Measurements from ENCODE around the gene APAF1.

APAF1 gene

GRCh38 chr12:98698603-98699463 is 53.7 kb downstream of the APAF1 start:
- H3K36me3 ChIP-seq (ENCODE audit: control insufficient read depth, insufficient read depth, low read length) = peaks cover 7% of the 10 kb centered on the region; the same call in 1 of the 2 replicates

GRCh38 chr12:98699586-98699985 is 54.5 kb downstream of the APAF1 start:
- Histone ChIP-seq H3K9me3 (ENCODE audit: control insufficient read depth, insufficient read depth, low read length) (no peaks in the 10 kb centered on the region), H3K36me3 (ENCODE audit: control insufficient read depth, insufficient read depth, low read length) (peaks cover 7% of the 10 kb centered on the region; the same call in 1 of the 2 replicates), H3K4me1 (ENCODE audit: control insufficient read depth, insufficient read depth, low read length) (peaks cover 21% of the 10 kb centered on the region), H3K4me3 (ENCODE audit: low read depth, low read length) (no peak overlapping the region), H3K27me3 (ENCODE audit: control insufficient read depth, insufficient read depth, low read length) (peaks cover 14% of the 10 kb centered on the region), H3K9ac (ENCODE audit: low read depth, low read length) (no peak overlapping the region), H3K27ac (ENCODE audit: low read depth, low read length) (no peak overlapping the region)

More at GRCh38 chr12:98698603-98699463, 53.7 kb downstream of the APAF1 start:
- Histone ChIP-seq H3K27me3 (ENCODE audit: control insufficient read depth, insufficient read depth, low read length) (peaks cover 14% of the 10 kb centered on the region), H3K4me1 (ENCODE audit: control insufficient read depth, insufficient read depth, low read length) (peaks cover 21% of the 10 kb centered on the region), H3K9me3 (ENCODE audit: control insufficient read depth, insufficient read depth, low read length) (no peaks in the 10 kb centered on the region), H3K9ac (ENCODE audit: low read depth, low read length) (no peak overlapping the region), H3K27ac (ENCODE audit: low read depth, low read length) (no peak overlapping the region), H3K4me3 (ENCODE audit: low read depth, low read length) (no peak overlapping the region)

- no peak overlapping the region for H3K9ac ChIP-seq (ENCODE audit: low read depth, low read length)
- peaks cover 7% of the 10 kb centered on the region; the same call in 1 of the 2 replicates for H3K36me3 ChIP-seq (ENCODE audit: control insufficient read depth, insufficient read depth, low read length)
- no peaks in the 10 kb centered on the region for H3K9me3 ChIP-seq (ENCODE audit: control insufficient read depth, insufficient read depth, low read length)
- peaks cover 14% of the 10 kb centered on the region for H3K27me3 ChIP-seq (ENCODE audit: control insufficient read depth, insufficient read depth, low read length)
- H3K27ac ChIP-seq (ENCODE audit: low read depth, low read length) = no peak overlapping the region
- H3K4me1 ChIP-seq (ENCODE audit: control insufficient read depth, insufficient read depth, low read length) = peaks cover 12% of the 10 kb centered on the region
- no peak overlapping the region for H3K4me3 ChIP-seq (ENCODE audit: low read depth, low read length)
Measured at GRCh38 chr12:98701166-98701565, 56.1 kb downstream of the APAF1 start.

GRCh38 chr12:98709022-98709421 is 63.9 kb downstream of the APAF1 start:
- no peaks in the 10 kb centered on the region for H3K27me3 ChIP-seq (ENCODE audit: control insufficient read depth, insufficient read depth, low read length)
- H3K27ac ChIP-seq (ENCODE audit: low read depth, low read length) = no peak overlapping the region
- peaks cover 21% of the 10 kb centered on the region for H3K36me3 ChIP-seq (ENCODE audit: control insufficient read depth, insufficient read depth, low read length)
- no peaks in the 10 kb centered on the region for H3K9me3 ChIP-seq (ENCODE audit: control insufficient read depth, insufficient read depth, low read length)
- H3K4me1 ChIP-seq (ENCODE audit: control insufficient read depth, insufficient read depth, low read length) = no peaks in the 10 kb centered on the region
- no peak overlapping the region for H3K4me3 ChIP-seq (ENCODE audit: low read depth, low read length)
- no peak overlapping the region for H3K9ac ChIP-seq (ENCODE audit: low read depth, low read length)

- no peaks in the 10 kb centered on the region for H3K27me3 ChIP-seq (ENCODE audit: control insufficient read depth, insufficient read depth, low read length)
- H3K36me3 ChIP-seq (ENCODE audit: control insufficient read depth, insufficient read depth, low read length) = peaks cover 7% of the 10 kb centered on the region; the same call in 1 of the 2 replicates
- H3K4me1 ChIP-seq (ENCODE audit: control insufficient read depth, insufficient read depth, low read length) = no peaks in the 10 kb centered on the region
- no peak overlapping the region for H3K9ac ChIP-seq (ENCODE audit: low read depth, low read length)
- H3K9me3 ChIP-seq (ENCODE audit: control insufficient read depth, insufficient read depth, low read length) = no peaks in the 10 kb centered on the region
- no peak overlapping the region for H3K27ac ChIP-seq (ENCODE audit: low read depth, low read length)
- H3K4me3 ChIP-seq (ENCODE audit: low read depth, low read length) = no peak overlapping the region
Measured at GRCh38 chr12:98714426-98714825, 69.3 kb downstream of the APAF1 start.

- H3K27me3 ChIP-seq (ENCODE audit: control insufficient read depth, insufficient read depth, low read length) = no peaks in the 10 kb centered on the region
- no peaks in the 10 kb centered on the region for H3K9me3 ChIP-seq (ENCODE audit: control insufficient read depth, insufficient read depth, low read length)
- no peaks in the 10 kb centered on the region for H3K4me1 ChIP-seq (ENCODE audit: control insufficient read depth, insufficient read depth, low read length)
- H3K9ac ChIP-seq (ENCODE audit: low read depth, low read length) = no peak overlapping the region
- peaks cover 17% of the 10 kb centered on the region for H3K36me3 ChIP-seq (ENCODE audit: control insufficient read depth, insufficient read depth, low read length)
- no peak overlapping the region for H3K27ac ChIP-seq (ENCODE audit: low read depth, low read length)
- no peak overlapping the region for H3K4me3 ChIP-seq (ENCODE audit: low read depth, low read length)
Measured at GRCh38 chr12:98719515-98720504, 74.7 kb downstream of the APAF1 start.

- H3K9me3 ChIP-seq (ENCODE audit: control insufficient read depth, insufficient read depth, low read length) = no peaks in the 10 kb centered on the region
- no peak overlapping the region for H3K9ac ChIP-seq (ENCODE audit: low read depth, low read length)
- no peak overlapping the region for H3K4me3 ChIP-seq (ENCODE audit: low read depth, low read length)
- no peak overlapping the region for H3K27ac ChIP-seq (ENCODE audit: low read depth, low read length)
- no peaks in the 10 kb centered on the region for H3K27me3 ChIP-seq (ENCODE audit: control insufficient read depth, insufficient read depth, low read length)
- H3K36me3 ChIP-seq (ENCODE audit: control insufficient read depth, insufficient read depth, low read length) = peaks cover 23% of the 10 kb centered on the region
- no peaks in the 10 kb centered on the region for H3K4me1 ChIP-seq (ENCODE audit: control insufficient read depth, insufficient read depth, low read length)
Measured at GRCh38 chr12:98721204-98721702, 76.2 kb downstream of the APAF1 start.

GRCh38 chr12:98724384-98725155 is 79.5 kb downstream of the APAF1 start:
- Histone ChIP-seq H3K27ac (ENCODE audit: low read depth, low read length) (no peak overlapping the region), H3K27me3 (ENCODE audit: control insufficient read depth, insufficient read depth, low read length) (no peaks in the 10 kb centered on the region), H3K9ac (ENCODE audit: low read depth, low read length) (no peak overlapping the region), H3K9me3 (ENCODE audit: control insufficient read depth, insufficient read depth, low read length) (no peaks in the 10 kb centered on the region), H3K36me3 (ENCODE audit: control insufficient read depth, insufficient read depth, low read length) (peaks cover 44% of the 10 kb centered on the region), H3K4me3 (ENCODE audit: low read depth, low read length) (no peak overlapping the region), H3K4me1 (ENCODE audit: control insufficient read depth, insufficient read depth, low read length) (no peaks in the 10 kb centered on the region)

GRCh38 chr12:98725476-98726247 is 80.6 kb downstream of the APAF1 start:
- Histone ChIP-seq H3K27ac (ENCODE audit: low read depth, low read length) (no peak overlapping the region), H3K4me1 (ENCODE audit: control insufficient read depth, insufficient read depth, low read length) (no peaks in the 10 kb centered on the region), H3K27me3 (ENCODE audit: control insufficient read depth, insufficient read depth, low read length) (no peaks in the 10 kb centered on the region), H3K9me3 (ENCODE audit: control insufficient read depth, insufficient read depth, low read length) (no peaks in the 10 kb centered on the region), H3K36me3 (ENCODE audit: control insufficient read depth, insufficient read depth, low read length) (peaks cover 49% of the 10 kb centered on the region), H3K9ac (ENCODE audit: low read depth, low read length) (no peak overlapping the region), H3K4me3 (ENCODE audit: low read depth, low read length) (no peak overlapping the region)

- H3K4me1 ChIP-seq (ENCODE audit: control insufficient read depth, insufficient read depth, low read length) = no peaks in the 10 kb centered on the region
- no peaks in the 10 kb centered on the region for H3K27me3 ChIP-seq (ENCODE audit: control insufficient read depth, insufficient read depth, low read length)
- no peaks in the 10 kb centered on the region for H3K9me3 ChIP-seq (ENCODE audit: control insufficient read depth, insufficient read depth, low read length)
- H3K36me3 ChIP-seq (ENCODE audit: control insufficient read depth, insufficient read depth, low read length) = peaks cover 49% of the 10 kb centered on the region
- no peak overlapping the region for H3K4me3 ChIP-seq (ENCODE audit: low read depth, low read length)
- H3K9ac ChIP-seq (ENCODE audit: low read depth, low read length) = no peak overlapping the region
- H3K27ac ChIP-seq (ENCODE audit: low read depth, low read length) = no peak overlapping the region
Measured at GRCh38 chr12:98727196-98727595, 82.1 kb downstream of the APAF1 start.

Measured in HUES48 (cell line).